HT1080 (cell line): ENCODE results near the gene OTULINL. TPM values are rescaled to one million over a fixed set of nuclear protein-coding genes. Genes with fewer than 3 reads are reported as not detected.

Experiments
- total RNA-seq: library from RNA; depleted of rRNA; stranded (reverse); fragments of >200 nt; shearing (Covaris generic); gene quantifications from 2 replicates; pipeline ENCODE4 v1.2.3, GENCODE V29; 2014; rRNA removed

The OTULINL gene
- total RNA-seq, 1 experiment from 2014 or later = 7.1 TPM

Other genes starting within 250 kb of the OTULINL start
- 27.9 and 33.2 TPM in 2 replicates for gene OTULIN, start 82.9 kb downstream of the OTULINL start, total RNA-seq